A549 (cell line): ENCODE results near the gene SPC24. TPM values are rescaled to one million over a fixed set of nuclear protein-coding genes. Genes with fewer than 3 reads are reported as not detected.

Source experiments
- ATAC-seq, 2 experiments: fragments of 200-7000 bp in 1 of 2; fragments of >200 bp in 1 of 2; cut with Nextera tagmentation in 1 of 2; cut with Tn5 transposase in 1 of 2; 3 replicates each; pipeline versions ENCODE4 v1.8.0 to v1.9.1; 2018 to 2020; ENCODE audit warnings: mild to moderate bottlenecking in 1 of 2, moderate library complexity in 1 of 2
- CTCF ChIA-PET: fragments of 300-600 bp; sonication (Branson Sonifier 250); formaldehyde crosslinking; extraction: SDS; loops from one replicate; lab custom pipeline; 2021; ENCODE audit warnings: antibody characterized with exemption, inconsistent platforms; lab: Yijun Ruan, JAX
- POLR2A ChIA-PET: fragments of 350-600 bp; formaldehyde crosslinking; extraction: SDS; loops from one replicate; lab custom pipeline; 2021; ENCODE audit warnings: antibody characterized with exemption, inconsistent platforms; lab: Yijun Ruan, JAX
- DNase-seq, 2 experiments: peaks; one replicate each; pipeline versions ENCODE4 v3.0.0 to v3.0.0-alpha.2; 2011 to 2016; ENCODE audit warnings: low read depth in 1 of 2, low spot score in 1 of 2
- FAIRE-seq: peaks from 2 replicates; lab custom pipeline; 2011; peaks lifted over from hg19 to GRCh38; lab: Jason Lieb, UNC
- H3K27ac ChIP-seq, 2 experiments: fragments of >200 bp; sonication (Bioruptor Twin); formaldehyde crosslinking; 3 replicates each; pipeline ENCODE4 v1.5.1; 2016 to 2017
- H3K4me1 ChIP-seq: fragments of >200 bp; sonication (Bioruptor Twin); formaldehyde crosslinking; 3 replicates; pipeline ENCODE4 v1.6.1; 2016
- H3K4me2 ChIP-seq: fragments of >200 bp; sonication (Bioruptor Twin); formaldehyde crosslinking; 3 replicates; pipeline ENCODE4 v1.6.1; 2016
- H3K4me3 ChIP-seq: fragments of >200 bp; sonication (Bioruptor Twin); formaldehyde crosslinking; 3 replicates; pipeline ENCODE4 v1.5.1; 2016
- H3K9me3 ChIP-seq: fragments of >200 bp; sonication (Bioruptor Twin); formaldehyde crosslinking; 3 replicates; pipeline ENCODE4 v1.6.1; 2016
- CBX2 ChIP-seq: fragments of 200-600 bp; sonication (generic); IDR thresholded peaks from 2 replicates; pipeline ENCODE4 v1.6.1; 2016; ENCODE audit warnings: low read depth, mild to moderate bottlenecking, borderline replicate concordance
- HDAC2 ChIP-seq: fragments of 200-600 bp; sonication (generic); IDR thresholded peaks from 2 replicates; pipeline ENCODE4 v1.6.1; 2016
- HEYL ChIP-seq: fragments of 250-450 bp; sonication (Bioruptor Pico); IDR thresholded peaks from 2 replicates; pipeline ENCODE4 v1.8.0; 2021; ENCODE audit warnings: mild to moderate bottlenecking, moderate library complexity
- JUN ChIP-seq, 2 experiments: fragments of >200 bp; sonication (Bioruptor Twin); formaldehyde crosslinking; IDR thresholded peaks; 2 replicates in 1 of 2; 3 replicates in 1 of 2; pipeline ENCODE4 v1.6.1; 2016 to 2017
- JUNB ChIP-seq: fragments of >200 bp; sonication (Bioruptor Twin); formaldehyde crosslinking; IDR thresholded peaks from 2 replicates; pipeline ENCODE4 v1.6.1; 2016
- MAFK ChIP-seq: fragments of 450-650 bp; IDR thresholded peaks from 2 replicates; pipeline ENCODE4 v1.6.1; 2014; ENCODE audit not compliant: partially characterized antibody
- NFE2L2 ChIP-seq: fragments of 150-350 bp; conservative IDR thresholded peaks from 2 replicates; pipeline ENCODE4 v1.6.1; 2014; ENCODE audit warnings: low read length
- POLR2A ChIP-seq: IDR thresholded peaks from 2 replicates; pipeline ENCODE4 v1.6.1; 2012; ENCODE audit warnings: mild to moderate bottlenecking, low read length
- RAD21 ChIP-seq, 2 experiments: fragments of >200 bp in 1 of 2; sonication (Bioruptor Twin) in 1 of 2; formaldehyde crosslinking in 1 of 2; IDR thresholded peaks in 1 of 2; conservative IDR thresholded peaks in 1 of 2; 2 replicates in 1 of 2; 3 replicates in 1 of 2; pipeline ENCODE4 v1.6.1; 2012 to 2018; ENCODE audit warnings: inconsistent platforms in 1 of 2
- RARB ChIP-seq: fragments of 250-450 bp; sonication (Bioruptor Pico); IDR thresholded peaks from 2 replicates; pipeline ENCODE4 v1.8.0; 2021; ENCODE audit warnings: mild to moderate bottlenecking, moderate library complexity
- SMC3 ChIP-seq: fragments of >200 bp; sonication (Bioruptor Twin); formaldehyde crosslinking; IDR thresholded peaks from 3 replicates; pipeline ENCODE4 v1.6.1; 2018; ENCODE audit warnings: inconsistent platforms
- WGBS: methylation state at CpG from one replicate; pipeline ENCODE4 v1.1.6; 2017; ENCODE audit errors: missing lambda C conversion rate; 5-methylcytosine and 5-hydroxymethylcytosine counted together
- polyA plus RNA-seq, 4 experiments: library from polyadenylated mRNA; depleted of rRNA in 3 of 4; stranded (reverse); fragments of >200 nt; fragmentation: RNase III in 1 of 4; extraction: RNeasy Plus Mini Kit Qiagen cat#74134 plus additional on column Dnase treatment in 1 of 4; gene quantifications; 2 replicates in 3 of 4; 3 replicates in 1 of 4; pipeline ENCODE4 v1.2.3, GENCODE V29; 2011 to 2017
- TF ChIP-seq, protein P1 (sequence below): IDR thresholded peaks from 2 replicates; pipeline ENCODE4 v1.6.1; 2012
- TF ChIP-seq, protein P2 (sequence below): fragments of >200 bp; sonication (Bioruptor Twin); formaldehyde crosslinking; IDR thresholded peaks from 3 replicates; pipeline ENCODE4 v1.5.1; 2016
- TF ChIP-seq, protein P3 (sequence below): IDR thresholded peaks from 2 replicates; pipeline ENCODE4 v1.6.1; 2012
- TF ChIP-seq, protein P4 (sequence below): fragments of 250-450 bp; sonication (Bioruptor Pico); IDR thresholded peaks from 2 replicates; pipeline ENCODE4 v1.5.0; 2021; ENCODE audit warnings: mild to moderate bottlenecking, moderate library complexity, borderline replicate concordance
- TF ChIP-seq, protein P5 (sequence below): IDR thresholded peaks from 2 replicates; pipeline ENCODE4 v1.6.1; 2012; ENCODE audit warnings: low read depth, borderline replicate concordance

SPC24 gene
- polyA plus RNA-seq, 2 of the 4 experiments (the other 2 are of a cell fraction): 16.5 to 22.2 TPM

DNA sequence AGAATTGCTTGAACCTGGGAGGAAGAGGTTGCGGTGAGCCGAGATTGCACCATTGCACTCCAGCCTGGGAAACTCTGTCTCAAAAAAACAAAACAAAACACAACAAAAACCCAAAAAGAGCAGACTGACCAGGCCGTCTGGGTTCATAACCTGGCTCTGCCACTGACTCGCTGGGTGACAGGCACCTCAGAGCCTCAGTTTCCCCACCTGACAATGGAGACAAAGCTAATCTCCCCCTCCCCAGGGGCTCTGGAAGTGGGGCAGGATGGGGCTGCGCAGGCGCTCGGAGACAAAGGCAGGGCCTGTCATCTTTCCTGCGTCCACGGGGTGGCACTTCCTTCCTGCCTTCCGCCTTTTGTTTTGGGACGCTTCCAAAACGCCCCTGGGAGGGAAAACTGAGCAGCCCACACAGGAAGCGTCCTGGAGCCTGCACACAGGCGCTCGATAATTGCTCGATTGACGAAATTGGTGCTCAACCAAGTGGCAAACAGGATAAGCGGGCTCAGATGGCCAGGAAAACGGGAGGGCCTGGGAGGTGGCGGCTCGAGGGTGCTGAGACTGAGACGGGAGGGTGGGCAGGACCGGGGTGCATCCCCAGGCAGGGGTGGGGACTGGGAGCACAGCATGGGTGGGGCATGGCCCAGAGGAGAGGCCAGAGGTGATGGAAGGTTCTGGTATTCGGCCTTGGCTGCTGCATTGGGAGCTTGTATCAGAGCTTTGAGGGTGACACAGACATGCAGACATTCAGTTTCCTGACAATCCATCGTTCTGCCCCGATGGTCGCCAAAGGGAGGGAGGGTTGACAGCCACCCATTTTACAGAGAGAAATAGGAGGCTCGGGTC is 17.8 kb downstream of the SPC24 start:
- POLR2A ChIA-PET: interaction anchor here (0.5 to 1.8 kb wide), 5 partner anchors 18 to 66 kb away, joined by 3 to 18 read pairs (median 4); partner anchors contain the start of gene KANK2

DNA sequence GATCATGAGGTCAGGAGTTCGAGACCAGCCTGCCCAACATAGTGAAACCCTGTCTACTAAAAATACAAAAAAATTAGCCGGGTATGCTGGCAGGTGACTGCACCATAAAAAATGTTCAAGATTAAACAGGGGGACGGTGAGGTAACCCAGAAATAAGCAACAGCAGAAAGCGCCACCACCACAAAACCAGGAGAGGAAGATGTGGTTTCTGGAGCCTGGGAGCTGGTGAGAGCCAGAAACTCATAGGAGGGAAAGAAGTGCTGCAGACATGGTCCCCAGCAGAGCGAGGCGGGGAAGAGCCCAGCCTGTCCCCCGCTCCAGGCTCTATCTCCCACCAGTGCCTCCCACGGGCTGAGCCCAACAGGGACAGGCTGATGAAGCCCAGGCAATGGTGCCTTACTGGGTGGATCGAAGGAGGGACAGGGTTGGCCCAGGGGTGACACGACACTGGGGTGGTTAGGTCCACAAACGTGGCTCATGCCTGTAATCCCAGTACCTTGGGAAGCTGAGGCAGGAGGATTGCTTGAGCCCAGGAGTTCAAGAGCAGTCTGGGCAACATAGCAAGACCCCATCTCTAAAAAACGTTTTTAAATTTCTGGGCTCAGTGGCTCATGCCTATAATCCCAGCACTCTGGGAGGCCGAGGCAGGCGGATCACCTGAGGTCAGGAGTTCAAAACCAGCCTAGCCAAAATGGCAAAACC is 19.0 kb downstream of the SPC24 start:
- H3K4me3 ChIP-seq: no peak overlapping the region
- ATAC-seq: no peak
- ChIA-PET POLR2A (no interaction called here), CTCF (interaction anchor here (0.6 to 4.0 kb wide), 11 partner anchors 8 to 324 kb away, joined by 3 to 57 read pairs (median 4); partner anchors contain the start of gene KANK2)
- peak overlapping the region; percentile 82; the same call in 2 of the 3 replicates for H3K4me2 ChIP-seq
- H3K9me3 ChIP-seq: no peaks in the 10 kb centered on the region
- H3K27ac ChIP-seq: peak overlapping the region; percentile 98 to 100
- DNase-seq: no peak
- TF ChIP-seq HEYL (CRISPR knock-in tag) (no peak), CBX2 (no peak), NFE2L2 (no peak), HDAC2 (no peak)
- WGBS: 79% methylated on average over 13 of the region's 14 CpGs
- FAIRE-seq: no peak
- peaks cover 34% of the 10 kb centered on the region for H3K4me1 ChIP-seq

More for the DNA sequence above, 17.8 kb downstream of the SPC24 start:
- DNase-seq (peak; percentile 55 to 82), ATAC-seq (peak; percentile 53 to 64), FAIRE-seq (no peak)
- Histone ChIP-seq H3K27ac (peak overlapping the region; percentile 98 to 100), H3K4me1 (peaks cover 44% of the 10 kb centered on the region), H3K4me3 (peak overlapping the region; percentile 18; the same call in 1 of the 3 replicates), H3K9me3 (no peaks in the 10 kb centered on the region), H3K4me2 (peak overlapping the region; percentile 82)
- CTCF ChIA-PET: interaction anchor here (0.6 to 4.0 kb wide), 25 partner anchors 8 to 345 kb away, joined by 3 to 57 read pairs (median 4); partner anchors contain the start of gene KANK2
- TF ChIP-seq RARB (CRISPR knock-in tag) (no peak), JUN (IDR thresholded peaks at IDR 0.05) (peak; percentile 47 to 67; a peak in 3 of 5 replicates), JUNB (no peak), SMC3 (peak; percentile 90), RAD21 (conservative IDR thresholded peaks at IDR 0.05 in 1 of 2, IDR thresholded peaks at IDR 0.05 in 1 of 2) (peak; percentile 85 to 92), POLR2A (peak; percentile 22; the same call in 1 of the 2 replicates), MAFK (peak; percentile 18)
- TF ChIP-seq, protein P1, sequence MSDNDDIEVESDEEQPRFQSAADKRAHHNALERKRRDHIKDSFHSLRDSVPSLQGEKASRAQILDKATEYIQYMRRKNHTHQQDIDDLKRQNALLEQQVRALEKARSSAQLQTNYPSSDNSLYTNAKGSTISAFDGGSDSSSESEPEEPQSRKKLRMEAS: peak; percentile 74
- TF ChIP-seq, protein P2, sequence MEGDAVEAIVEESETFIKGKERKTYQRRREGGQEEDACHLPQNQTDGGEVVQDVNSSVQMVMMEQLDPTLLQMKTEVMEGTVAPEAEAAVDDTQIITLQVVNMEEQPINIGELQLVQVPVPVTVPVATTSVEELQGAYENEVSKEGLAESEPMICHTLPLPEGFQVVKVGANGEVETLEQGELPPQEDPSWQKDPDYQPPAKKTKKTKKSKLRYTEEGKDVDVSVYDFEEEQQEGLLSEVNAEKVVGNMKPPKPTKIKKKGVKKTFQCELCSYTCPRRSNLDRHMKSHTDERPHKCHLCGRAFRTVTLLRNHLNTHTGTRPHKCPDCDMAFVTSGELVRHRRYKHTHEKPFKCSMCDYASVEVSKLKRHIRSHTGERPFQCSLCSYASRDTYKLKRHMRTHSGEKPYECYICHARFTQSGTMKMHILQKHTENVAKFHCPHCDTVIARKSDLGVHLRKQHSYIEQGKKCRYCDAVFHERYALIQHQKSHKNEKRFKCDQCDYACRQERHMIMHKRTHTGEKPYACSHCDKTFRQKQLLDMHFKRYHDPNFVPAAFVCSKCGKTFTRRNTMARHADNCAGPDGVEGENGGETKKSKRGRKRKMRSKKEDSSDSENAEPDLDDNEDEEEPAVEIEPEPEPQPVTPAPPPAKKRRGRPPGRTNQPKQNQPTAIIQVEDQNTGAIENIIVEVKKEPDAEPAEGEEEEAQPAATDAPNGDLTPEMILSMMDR: peak; percentile 76
- TF ChIP-seq, protein P3, sequence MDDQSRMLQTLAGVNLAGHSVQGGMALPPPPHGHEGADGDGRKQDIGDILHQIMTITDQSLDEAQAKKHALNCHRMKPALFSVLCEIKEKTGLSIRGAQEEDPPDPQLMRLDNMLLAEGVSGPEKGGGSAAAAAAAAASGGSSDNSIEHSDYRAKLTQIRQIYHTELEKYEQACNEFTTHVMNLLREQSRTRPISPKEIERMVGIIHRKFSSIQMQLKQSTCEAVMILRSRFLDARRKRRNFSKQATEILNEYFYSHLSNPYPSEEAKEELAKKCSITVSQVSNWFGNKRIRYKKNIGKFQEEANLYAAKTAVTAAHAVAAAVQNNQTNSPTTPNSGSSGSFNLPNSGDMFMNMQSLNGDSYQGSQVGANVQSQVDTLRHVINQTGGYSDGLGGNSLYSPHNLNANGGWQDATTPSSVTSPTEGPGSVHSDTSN: peak; percentile 15; the same call in 1 of the 2 replicates
- TF ChIP-seq, protein P4, sequence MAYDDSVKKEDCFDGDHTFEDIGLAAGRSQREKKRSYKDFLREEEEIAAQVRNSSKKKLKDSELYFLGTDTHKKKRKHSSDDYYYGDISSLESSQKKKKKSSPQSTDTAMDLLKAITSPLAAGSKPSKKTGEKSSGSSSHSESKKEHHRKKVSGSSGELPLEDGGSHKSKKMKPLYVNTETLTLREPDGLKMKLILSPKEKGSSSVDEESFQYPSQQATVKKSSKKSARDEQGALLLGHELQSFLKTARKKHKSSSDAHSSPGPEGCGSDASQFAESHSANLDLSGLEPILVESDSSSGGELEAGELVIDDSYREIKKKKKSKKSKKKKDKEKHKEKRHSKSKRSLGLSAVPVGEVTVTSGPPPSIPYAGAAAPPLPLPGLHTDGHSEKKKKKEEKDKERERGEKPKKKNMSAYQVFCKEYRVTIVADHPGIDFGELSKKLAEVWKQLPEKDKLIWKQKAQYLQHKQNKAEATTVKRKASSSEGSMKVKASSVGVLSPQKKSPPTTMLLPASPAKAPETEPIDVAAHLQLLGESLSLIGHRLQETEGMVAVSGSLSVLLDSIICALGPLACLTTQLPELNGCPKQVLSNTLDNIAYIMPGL (CRISPR knock-in tag): no peak
- TF ChIP-seq, protein P5, sequence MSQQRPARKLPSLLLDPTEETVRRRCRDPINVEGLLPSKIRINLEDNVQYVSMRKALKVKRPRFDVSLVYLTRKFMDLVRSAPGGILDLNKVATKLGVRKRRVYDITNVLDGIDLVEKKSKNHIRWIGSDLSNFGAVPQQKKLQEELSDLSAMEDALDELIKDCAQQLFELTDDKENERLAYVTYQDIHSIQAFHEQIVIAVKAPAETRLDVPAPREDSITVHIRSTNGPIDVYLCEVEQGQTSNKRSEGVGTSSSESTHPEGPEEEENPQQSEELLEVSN: peak; percentile 86
- WGBS: 2% methylated on average over 19 of the region's 28 CpGs
